Body of pancreas (tissue), 4 donors: ENCODE results near the gene SLC36A1. TPM values are rescaled to one million over a fixed set of nuclear protein-coding genes. Genes with fewer than 3 reads are reported as not detected.

Source experiments
- ATAC-seq: fragments of 150-250 bp; one replicate; pipeline ENCODE4 v1.9.1; 2016
- DNase-seq, 4 donors: peaks; one replicate each; pipeline ENCODE4 v3.0.0-alpha.2; 2019
- H3K27ac ChIP-seq, 4 donors: fragments of 200-600 bp; sonication (generic); 1 replicate in 3 of 4; 2 replicates in 1 of 4; pipeline versions ENCODE4 v1.5.1 to v1.6.1; 2016 to 2019; ENCODE audit warnings: mild to moderate bottlenecking in 1 of 4, mixed read lengths in 1 of 4, moderate library complexity in 1 of 4
- H3K27me3 ChIP-seq, 2 donors: fragments of 200-600 bp; sonication (generic); one replicate each; pipeline ENCODE4 v1.6.0; 2016; ENCODE audit warnings: mild to moderate bottlenecking in 1 of 2
- H3K36me3 ChIP-seq, 2 donors: fragments of 200-600 bp; sonication (generic); replicated peaks in 1 of 2; 2 replicates each; pipeline ENCODE4 v1.5.1; 2016; ENCODE audit warnings: low read depth in 2 of 2; ENCODE audit not compliant: insufficient read depth in 1 of 2
- H3K4me1 ChIP-seq: fragments of 200-600 bp; sonication (generic); one replicate; pipeline ENCODE4 v1.6.0; 2016
- H3K4me3 ChIP-seq, 2 donors: fragments of 200-600 bp; sonication (generic); 1 replicate in 1 of 2; 2 replicates in 1 of 2; pipeline ENCODE4 v1.5.1; 2016 to 2019
- H3K9me3 ChIP-seq, 3 donors: fragments of 200-600 bp; sonication (generic); 1 replicate in 2 of 3; 2 replicates in 1 of 3; pipeline ENCODE4 v1.5.1; 2016
- POLR2A ChIP-seq, 3 donors: fragments of 450-650 bp; IDR thresholded peaks; one replicate each; pipeline ENCODE4 v1.6.1; 2016; ENCODE audit warnings: antibody characterized with exemption in 3 of 3, mild to moderate bottlenecking in 2 of 3
- WGBS, 2 donors: methylation state at CpG; one replicate each; pipeline ENCODE4 v1.1.5; 2017; 5-methylcytosine and 5-hydroxymethylcytosine counted together
- intact Hi-C: fragments of 100-400 bp; cut with DNase I; formaldehyde crosslinking; loops from one replicate; pipeline ENCODE4 v1.15.1; 2023
- total RNA-seq, 2 donors: library from RNA; depleted of rRNA; stranded (reverse); fragments of >200 nt; gene quantifications; one replicate each; pipeline ENCODE4 v1.1.0, GENCODE V29; 2016
- TF ChIP-seq, protein P1 (sequence below), 7 experiments: fragments of 450-650 bp in 4 of 7; fragments of 200-600 bp in 3 of 7; sonication (generic) in 3 of 7; IDR thresholded peaks; one replicate each; pipeline ENCODE4 v1.5.1; 2016 to 2019; ENCODE audit warnings: antibody characterized with exemption in 7 of 7

Gene SLC36A1
- 10 to 100 TPM in 1 of 2 donors, 1 to 10 TPM in 1; 6.5 to 12.5 TPM for total RNA-seq

DNA sequence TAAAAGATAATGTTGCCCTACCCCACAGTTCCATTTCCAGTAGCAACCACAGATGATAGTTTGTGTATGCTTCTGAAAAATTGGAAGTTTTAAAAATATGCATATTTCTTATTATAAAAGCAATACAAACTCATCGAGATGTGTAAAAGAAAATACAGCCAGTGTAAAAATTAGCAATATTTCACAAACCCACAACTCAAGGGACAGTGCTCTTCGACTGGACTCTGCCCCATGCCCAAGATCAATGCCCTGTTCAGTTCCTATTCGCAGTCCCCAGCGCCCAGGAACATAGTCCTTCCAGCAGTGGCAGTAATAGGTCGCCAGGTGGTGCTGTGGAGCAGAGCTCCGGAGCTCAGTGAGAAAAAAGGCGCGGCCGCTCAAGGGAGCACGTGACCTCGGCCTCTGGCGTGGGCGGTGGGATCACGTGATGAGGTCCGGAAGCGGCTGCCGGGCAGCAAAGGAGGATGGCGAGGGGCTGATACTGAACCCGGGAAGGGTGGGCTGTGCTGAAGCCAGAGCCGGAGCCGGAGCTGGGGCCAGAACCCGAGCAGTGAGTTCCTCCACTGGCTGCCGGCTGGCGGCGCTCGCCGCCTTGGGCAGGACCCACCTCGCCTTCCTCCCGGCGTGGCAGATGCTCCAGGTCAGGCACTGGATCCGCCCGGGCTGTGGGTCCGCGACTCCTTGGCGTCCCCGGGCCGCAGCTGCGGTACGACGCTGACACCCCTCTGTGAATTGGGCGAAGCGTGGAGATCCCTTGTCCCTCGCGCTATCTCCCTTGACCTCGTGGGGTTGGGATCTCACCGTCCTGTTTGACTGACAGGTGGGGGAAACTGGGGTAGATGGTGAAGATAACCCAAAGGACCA lies at the start of gene SLC36A1:
Gene SLC36A1 (plus strand): TSS at position 430 of the 864 bp plus-strand sequence. CDS start 11,190 bp downstream, outside the sequence.
- Histone ChIP-seq H3K27ac (peak within 1 kb of the TSS; percentile 8 to 54 (median 43)), H3K4me3 (peak within 1 kb of the TSS; percentile 76 to 77), H3K4me1 (peaks cover 9% of the 10 kb centered on the region), H3K27me3 (no peaks in the 10 kb centered on the region), H3K9me3 (no peaks in the 10 kb centered on the region), H3K36me3 (no peaks in the 10 kb centered on the region)
- intact Hi-C loops, result no loop called here
- TF ChIP-seq, protein P1, sequence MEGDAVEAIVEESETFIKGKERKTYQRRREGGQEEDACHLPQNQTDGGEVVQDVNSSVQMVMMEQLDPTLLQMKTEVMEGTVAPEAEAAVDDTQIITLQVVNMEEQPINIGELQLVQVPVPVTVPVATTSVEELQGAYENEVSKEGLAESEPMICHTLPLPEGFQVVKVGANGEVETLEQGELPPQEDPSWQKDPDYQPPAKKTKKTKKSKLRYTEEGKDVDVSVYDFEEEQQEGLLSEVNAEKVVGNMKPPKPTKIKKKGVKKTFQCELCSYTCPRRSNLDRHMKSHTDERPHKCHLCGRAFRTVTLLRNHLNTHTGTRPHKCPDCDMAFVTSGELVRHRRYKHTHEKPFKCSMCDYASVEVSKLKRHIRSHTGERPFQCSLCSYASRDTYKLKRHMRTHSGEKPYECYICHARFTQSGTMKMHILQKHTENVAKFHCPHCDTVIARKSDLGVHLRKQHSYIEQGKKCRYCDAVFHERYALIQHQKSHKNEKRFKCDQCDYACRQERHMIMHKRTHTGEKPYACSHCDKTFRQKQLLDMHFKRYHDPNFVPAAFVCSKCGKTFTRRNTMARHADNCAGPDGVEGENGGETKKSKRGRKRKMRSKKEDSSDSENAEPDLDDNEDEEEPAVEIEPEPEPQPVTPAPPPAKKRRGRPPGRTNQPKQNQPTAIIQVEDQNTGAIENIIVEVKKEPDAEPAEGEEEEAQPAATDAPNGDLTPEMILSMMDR (IDR thresholded peaks at IDR 0.05), result peak; percentile 90 to 99 (median 98)
- TF ChIP-seq POLR2A (IDR thresholded peaks at IDR 0.05), result peak in 2 of 3 donors; percentile 60 to 64
- DNase-seq, result peak; percentile 95 to 96 (median 96)
- ATAC-seq, result peak; percentile 96
- WGBS, 2 donors, result 0 to 1% methylated on average over 28 to 46 of the region's 46 CpGs

DNA sequence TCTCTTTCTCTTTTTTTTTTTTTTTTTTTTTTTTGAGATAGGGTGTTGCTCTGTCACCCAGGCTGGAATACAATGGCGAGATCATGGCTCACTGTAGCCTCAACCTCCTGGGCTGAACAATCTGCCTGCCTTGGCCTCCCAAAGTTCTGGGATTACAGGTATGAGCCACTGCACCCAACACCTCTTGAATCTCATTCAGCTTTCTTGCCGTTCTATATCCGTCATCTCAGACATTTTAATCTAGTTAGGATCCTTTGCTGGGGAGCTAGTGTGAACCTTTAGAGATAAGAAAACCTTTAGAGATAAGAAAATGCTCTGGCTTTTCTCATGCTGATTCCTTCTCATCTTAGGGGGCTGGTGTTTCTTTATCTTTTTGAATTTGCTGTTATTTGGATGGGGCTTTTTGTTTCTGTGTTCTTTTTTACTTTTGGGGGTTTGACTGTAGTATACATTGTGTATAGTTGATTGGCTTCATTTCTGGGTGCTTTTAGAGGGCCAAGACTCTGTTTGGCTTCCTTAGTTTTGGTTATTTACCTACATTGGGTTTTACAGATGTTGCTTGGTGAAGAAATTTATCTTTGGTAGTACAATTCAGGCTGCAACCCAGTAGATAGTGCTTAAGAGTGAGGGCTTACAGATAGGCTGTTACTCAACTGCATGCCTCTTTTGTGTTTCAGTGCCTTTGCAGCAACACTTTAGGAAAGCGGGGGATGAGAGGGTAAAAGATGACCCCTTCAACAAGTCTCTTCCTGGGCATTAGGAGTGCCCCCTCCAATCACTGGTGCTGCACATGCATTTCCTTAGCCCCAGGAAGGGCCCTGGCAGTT lies 41.9 kb upstream of the SLC36A1 start:
- no peak for ATAC-seq
- intact Hi-C loops, result no loop called here
- no peaks in the 10 kb centered on the region for H3K27me3 ChIP-seq
- H3K4me3 ChIP-seq, result no peak overlapping the region
- no peak for TF ChIP-seq POLR2A (IDR thresholded peaks at IDR 0.05)
- TF ChIP-seq, protein P1 (IDR thresholded peaks at IDR 0.05), result no peak
- H3K27ac ChIP-seq, result no peak overlapping the region
- 39 to 49% methylated on average over 4 of the region's 4 CpGs for WGBS, 2 donors
- no peaks in the 10 kb centered on the region for H3K4me1 ChIP-seq
- H3K36me3 ChIP-seq, result no peaks in the 10 kb centered on the region
- no peaks in the 10 kb centered on the region for H3K9me3 ChIP-seq
- no peak for DNase-seq

DNA sequence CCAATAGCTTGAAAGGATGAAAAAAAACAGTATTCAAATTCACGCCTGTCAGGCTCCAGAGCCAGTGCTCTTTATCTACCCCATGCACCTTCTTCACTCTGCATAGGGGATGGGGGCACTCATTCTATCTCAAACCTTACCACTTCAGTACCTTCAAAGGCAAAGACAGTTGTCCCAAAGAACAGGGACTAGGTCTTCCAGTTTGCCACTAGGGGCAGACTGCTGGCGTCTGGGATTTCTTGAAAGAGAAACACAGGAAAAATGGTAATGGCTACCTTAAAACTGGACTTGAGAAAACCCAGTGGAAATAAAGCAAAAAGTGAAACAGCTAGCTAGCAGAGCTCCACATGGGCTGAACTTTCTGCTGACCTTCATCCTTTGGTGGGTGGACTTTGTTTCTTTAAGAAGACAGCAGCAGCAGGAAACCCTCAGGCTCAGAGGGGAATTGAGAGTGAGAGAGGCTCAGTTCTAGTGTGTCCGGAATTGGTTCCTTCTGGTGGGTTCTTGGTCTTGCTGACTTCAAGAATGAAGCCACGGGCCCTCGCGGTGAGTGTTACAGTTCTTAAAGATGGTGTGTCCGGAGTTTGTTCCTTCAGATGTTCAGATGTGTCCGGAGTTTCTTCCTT lies 41.0 kb upstream of the SLC36A1 start:
- Histone ChIP-seq H3K27ac (no peak overlapping the region), H3K4me3 (no peak overlapping the region), H3K9me3 (no peaks in the 10 kb centered on the region), H3K36me3 (no peaks in the 10 kb centered on the region), H3K4me1 (no peaks in the 10 kb centered on the region), H3K27me3 (no peaks in the 10 kb centered on the region)
- no peak for TF ChIP-seq POLR2A (IDR thresholded peaks at IDR 0.05)
- TF ChIP-seq, protein P1 (IDR thresholded peaks at IDR 0.05), result peak in 5 of 7 experiments; percentile 11 to 43 (median 18)
- DNase-seq, result peak in 1 of 4 donors; percentile 10
- ATAC-seq, result no peak
- 66 to 80% methylated on average over 8 of the region's 8 CpGs for WGBS, 2 donors
- intact Hi-C loops, result no loop called here

DNA sequence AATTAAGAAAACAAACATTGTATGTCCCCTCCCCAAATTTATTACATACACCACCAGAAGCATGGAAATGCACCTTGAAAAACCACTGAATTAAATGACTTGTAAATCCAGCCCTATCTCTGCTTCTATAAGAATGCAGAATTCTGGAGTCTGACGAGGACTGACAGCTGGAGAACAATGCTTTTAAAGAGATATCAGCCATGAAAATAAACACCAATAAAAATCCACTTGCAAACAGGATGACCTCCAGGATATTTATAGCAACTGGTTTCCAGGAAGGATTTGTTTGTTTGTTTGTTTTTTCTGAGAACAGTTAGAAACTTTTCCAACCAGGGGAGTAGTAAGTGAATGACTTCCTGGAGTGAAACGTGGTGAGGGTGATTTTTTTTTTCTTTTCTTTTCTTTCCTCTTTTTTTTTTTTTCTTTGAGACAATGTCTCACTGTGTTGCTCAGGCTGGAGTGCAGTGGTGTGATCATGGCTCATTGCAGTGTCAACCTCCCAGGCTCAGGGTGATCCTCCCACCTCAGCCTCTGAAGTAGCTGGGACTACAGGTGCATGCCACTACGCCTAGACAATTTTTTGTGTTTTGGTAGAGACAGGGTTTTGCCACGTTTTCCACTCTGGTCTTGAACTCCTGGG lies 38.7 kb upstream of the SLC36A1 start:
- Histone ChIP-seq H3K4me3 (no peak overlapping the region), H3K27me3 (no peaks in the 10 kb centered on the region), H3K9me3 (no peaks in the 10 kb centered on the region), H3K27ac (no peak overlapping the region), H3K4me1 (no peaks in the 10 kb centered on the region), H3K36me3 (no peaks in the 10 kb centered on the region)
- TF ChIP-seq, protein P1 (IDR thresholded peaks at IDR 0.05), result no peak
- no peak for TF ChIP-seq POLR2A (IDR thresholded peaks at IDR 0.05)
- 28 to 30% methylated on average over 4 of the region's 4 CpGs for WGBS, 2 donors
- DNase-seq (no peak), ATAC-seq (no peak)
- intact Hi-C loops, result no loop called here
